ENCODE measurements around the gene TUBB2A. TPM values are rescaled to one million over a fixed set of nuclear protein-coding genes. Genes with fewer than 3 reads are reported as not detected.

Gene TUBB2A
- total RNA-seq, 2 experiments from 2014 or later, result 24.8 to 42.1 TPM

GRCh38 chr6:3136292-3137011, 20.9 kb downstream of the TUBB2A start:
- CTCF ChIA-PET (ENCODE audit: unreplicated experiment), result no interaction called here
- Histone ChIP-seq H3K4me3 (ENCODE audit: low read depth, low read length, poor library complexity, severe bottlenecking) (no peak overlapping the region), H3K9me2 (ENCODE audit: insufficient read depth, low read length) (no peaks in the 10 kb centered on the region), H3K4me2 (ENCODE audit: low read length) (no peak overlapping the region), H3K9me3 (ENCODE audit: low read length) (no peaks in the 10 kb centered on the region), H3K27ac (ENCODE audit: low read depth, low read length, poor library complexity, severe bottlenecking) (no peak overlapping the region), H3K36me3 (ENCODE audit: insufficient read depth, low read length) (0 out of 2 replicates have a peak, but pooled peaks cover 4% of the 10 kb centered on the region), H4K20me1 (ENCODE audit: insufficient read depth, low read length) (no peaks in the 10 kb centered on the region), H2AFZ (ENCODE audit: low read length) (no peak overlapping the region), H3K79me2 (ENCODE audit: insufficient read depth, low read depth, low read length) (no peaks in the 10 kb centered on the region), H3K4me1 (ENCODE audit: insufficient read depth, low read length, poor library complexity, severe bottlenecking) (peaks cover 17% of the 10 kb centered on the region)
- no peak for DNase-seq (ENCODE audit: low spot score)
- POLR2A ChIA-PET, result interaction anchor here (0.9 to 2.2 kb wide), 2 partner anchors 16 to 26 kb away, joined by 4 to 6 read pairs; no protein-coding TSS in a partner anchor
- TF ChIP-seq EZH2phosphoT487 (IDR thresholded peaks at IDR 0.05; ENCODE audit: borderline replicate concordance, low read depth, low read length), result no peak
- TF ChIP-seq, protein P1, sequence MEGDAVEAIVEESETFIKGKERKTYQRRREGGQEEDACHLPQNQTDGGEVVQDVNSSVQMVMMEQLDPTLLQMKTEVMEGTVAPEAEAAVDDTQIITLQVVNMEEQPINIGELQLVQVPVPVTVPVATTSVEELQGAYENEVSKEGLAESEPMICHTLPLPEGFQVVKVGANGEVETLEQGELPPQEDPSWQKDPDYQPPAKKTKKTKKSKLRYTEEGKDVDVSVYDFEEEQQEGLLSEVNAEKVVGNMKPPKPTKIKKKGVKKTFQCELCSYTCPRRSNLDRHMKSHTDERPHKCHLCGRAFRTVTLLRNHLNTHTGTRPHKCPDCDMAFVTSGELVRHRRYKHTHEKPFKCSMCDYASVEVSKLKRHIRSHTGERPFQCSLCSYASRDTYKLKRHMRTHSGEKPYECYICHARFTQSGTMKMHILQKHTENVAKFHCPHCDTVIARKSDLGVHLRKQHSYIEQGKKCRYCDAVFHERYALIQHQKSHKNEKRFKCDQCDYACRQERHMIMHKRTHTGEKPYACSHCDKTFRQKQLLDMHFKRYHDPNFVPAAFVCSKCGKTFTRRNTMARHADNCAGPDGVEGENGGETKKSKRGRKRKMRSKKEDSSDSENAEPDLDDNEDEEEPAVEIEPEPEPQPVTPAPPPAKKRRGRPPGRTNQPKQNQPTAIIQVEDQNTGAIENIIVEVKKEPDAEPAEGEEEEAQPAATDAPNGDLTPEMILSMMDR (conservative IDR thresholded peaks at IDR 0.05; ENCODE audit: low read length), result no peak
- intact Hi-C loops (cut with micrococcal nuclease; ENCODE audit: unreplicated experiment), result no loop called here
- BruUV-seq (replicated peaks), result no TSS peak

GRCh38 chr6:3135668-3136291, 21.6 kb downstream of the TUBB2A start:
- no TSS peak for BruUV-seq (replicated peaks)

More at GRCh38 chr6:3135668-3136291, 21.6 kb downstream of the TUBB2A start:
- Histone ChIP-seq H3K4me2 (ENCODE audit: low read length) (no peak overlapping the region), H3K79me2 (ENCODE audit: insufficient read depth, low read depth, low read length) (no peaks in the 10 kb centered on the region), H3K9me3 (ENCODE audit: low read length) (no peaks in the 10 kb centered on the region), H3K36me3 (ENCODE audit: insufficient read depth, low read length) (0 out of 2 replicates have a peak, but pooled peaks cover 4% of the 10 kb centered on the region), H3K27ac (ENCODE audit: low read depth, low read length, poor library complexity, severe bottlenecking) (no peak overlapping the region), H3K9me2 (ENCODE audit: insufficient read depth, low read length) (no peaks in the 10 kb centered on the region), H2AFZ (ENCODE audit: low read length) (no peak overlapping the region), H3K4me3 (ENCODE audit: low read depth, low read length, poor library complexity, severe bottlenecking) (no peak overlapping the region), H3K4me1 (ENCODE audit: insufficient read depth, low read length, poor library complexity, severe bottlenecking) (peaks cover 17% of the 10 kb centered on the region), H4K20me1 (ENCODE audit: insufficient read depth, low read length) (no peaks in the 10 kb centered on the region)
- TF ChIP-seq, protein P1 (conservative IDR thresholded peaks at IDR 0.05; ENCODE audit: low read length), result no peak
- no peak for TF ChIP-seq EZH2phosphoT487 (IDR thresholded peaks at IDR 0.05; ENCODE audit: borderline replicate concordance, low read depth, low read length)
- POLR2A ChIA-PET, result interaction anchor here (0.9 to 2.2 kb wide), 2 partner anchors 16 to 26 kb away, joined by 4 to 6 read pairs; no protein-coding TSS in a partner anchor
- CTCF ChIA-PET (ENCODE audit: unreplicated experiment), result no interaction called here
- no peak for DNase-seq (ENCODE audit: low spot score)
- intact Hi-C loops (cut with micrococcal nuclease; ENCODE audit: unreplicated experiment), result no loop called here

Measured in OCI-LY7 (cell line).